Activated T-cell treated with anti-CD3 and anti-CD28 coated beads, Interleukin-2, amount 50 U/mL, for 48 hours (primary cell): ENCODE measurements around the gene TUBB4B.

Experiments used
- DNase-seq, 2 experiments: peaks; one replicate each; pipeline ENCODE4 v3.0.0-alpha.2; 2020

The TUBB4B gene

GRCh38 chr9:137226338-137227053 is 14.6 kb upstream of the TUBB4B start:
- peak in 1 of 2 experiments; percentile 23 for DNase-seq

GRCh38 chr9:137227054-137227852 is 13.8 kb upstream of the TUBB4B start, which contains the start of gene RNF224:
Gene RNF224 (plus strand): TSS chr9:137227502. CDS start chr9:137228336, 834 bp downstream.
- DNase-seq: peak; percentile 90

GRCh38 chr9:137227853-137228505 is 13.1 kb upstream of the TUBB4B start:
- DNase-seq: no peak

- no peak for DNase-seq
Measured at GRCh38 chr9:137228506-137228967, 12.6 kb upstream of the TUBB4B start.

- DNase-seq: no peak
Measured at GRCh38 chr9:137228968-137229896, 11.9 kb upstream of the TUBB4B start.

- DNase-seq: no peak
Measured at GRCh38 chr9:137229903-137230704, 11.0 kb upstream of the TUBB4B start.

- no peak for DNase-seq
Measured at GRCh38 chr9:137230705-137231371, 10.2 kb upstream of the TUBB4B start, which contains the start of gene SLC34A3. Gene SLC34A3 (plus strand): TSS chr9:137230901. CDS start chr9:137231703, 802 bp downstream.

- DNase-seq: no peak
Measured at GRCh38 chr9:137231372-137232039, 9.6 kb upstream of the TUBB4B start.

GRCh38 chr9:137232101-137232500 is 9.0 kb upstream of the TUBB4B start:
- no peak for DNase-seq

GRCh38 chr9:137232510-137232909 is 8.6 kb upstream of the TUBB4B start:
- DNase-seq: no peak

GRCh38 chr9:137233143-137233980 is 7.7 kb upstream of the TUBB4B start:
- no peak for DNase-seq

GRCh38 chr9:137234055-137234697 is 6.9 kb upstream of the TUBB4B start:
- DNase-seq: no peak

GRCh38 chr9:137234758-137235423 is 6.2 kb upstream of the TUBB4B start:
- no peak for DNase-seq

- DNase-seq: no peak
Measured at GRCh38 chr9:137235424-137236237, 5.5 kb upstream of the TUBB4B start.

- DNase-seq: peak; percentile 95
Measured at GRCh38 chr9:137236238-137236935, 4.7 kb upstream of the TUBB4B start.

- DNase-seq: no peak
Measured at GRCh38 chr9:137236936-137237421, 4.1 kb upstream of the TUBB4B start.
